HepG2 (cell line): Measurements from ENCODE around the gene MTHFD2L. TPM values are rescaled to one million over a fixed set of nuclear protein-coding genes. Genes with fewer than 3 reads are reported as not detected.

Source experiments
- GABPA ChIP-seq, 2 experiments: IDR thresholded peaks; 2 replicates each; pipeline ENCODE4 v1.6.1; 2011 to 2016; ENCODE audit warnings: low read depth in 2 of 2, low read length in 1 of 2, missing biosample characterization in 1 of 2, missing genetic modification characterization in 1 of 2
- NFE2L1 ChIP-seq: sonication (generic); formaldehyde crosslinking; IDR thresholded peaks from 2 replicates; pipeline ENCODE4 v1.4.0; 2020; ENCODE audit warnings: missing genetic modification reagents, mild to moderate bottlenecking, borderline replicate concordance
- SALL1 ChIP-seq: sonication (generic); formaldehyde crosslinking; IDR thresholded peaks from 2 replicates; pipeline ENCODE4 v1.8.0; 2022; ENCODE audit warnings: mild to moderate bottlenecking, missing genetic modification reagents
- ZNF256 ChIP-seq: sonication (generic); formaldehyde crosslinking; conservative IDR thresholded peaks from 2 replicates; pipeline ENCODE4 v1.4.0; 2020; ENCODE audit warnings: missing genetic modification reagents
- ZNF34 ChIP-seq: sonication (generic); formaldehyde crosslinking; IDR thresholded peaks from 2 replicates; pipeline ENCODE4 v1.4.0; 2020; ENCODE audit warnings: mild to moderate bottlenecking, missing genetic modification reagents, borderline replicate concordance
- ZNF44 ChIP-seq: sonication (generic); formaldehyde crosslinking; IDR thresholded peaks from 2 replicates; pipeline ENCODE4 v1.5.1; 2020; ENCODE audit warnings: mild to moderate bottlenecking, missing genetic modification reagents
- ZNF589 ChIP-seq: sonication (generic); formaldehyde crosslinking; conservative IDR thresholded peaks from 2 replicates; pipeline ENCODE4 v1.8.0; 2022; ENCODE audit warnings: mild to moderate bottlenecking, moderate library complexity, missing genetic modification reagents
- ZNF615 ChIP-seq: sonication (generic); formaldehyde crosslinking; IDR thresholded peaks from 2 replicates; pipeline ENCODE4 v1.5.0; 2020; ENCODE audit warnings: mild to moderate bottlenecking, missing genetic modification reagents, borderline replicate concordance
- ZNF616 ChIP-seq: sonication (generic); formaldehyde crosslinking; IDR thresholded peaks from 2 replicates; pipeline ENCODE4 v1.5.0; 2020; ENCODE audit warnings: low read depth, mild to moderate bottlenecking, missing genetic modification reagents
- polyA plus RNA-seq, 8 experiments: library from polyadenylated mRNA; depleted of rRNA in 3 of 8; stranded (reverse) in 7 of 8; unstranded in 1 of 8; fragments of >200 nt; fragmentation: Illumina TruSeq in 4 of 8; extraction: Trizol in 4 of 8; gene quantifications; 2 replicates each; pipeline versions ENCODE4 v1.2.1 to v1.2.3, GENCODE V29; 2011 to 2016; ENCODE audit warnings: low read depth in 4 of 8, missing spikeins in 1 of 8, mixed read lengths in 1 of 8; ENCODE audit not compliant: insufficient read depth in 1 of 8
- total RNA-seq, 5 experiments: library from RNA; depleted of rRNA; stranded (reverse); fragments of >200 nt; fragmentation: Illumina TruSeq; extraction: Trizol; gene quantifications; 2 replicates each; pipeline ENCODE4 v1.2.3, GENCODE V29; 2016; ENCODE audit warnings: low read depth in 1 of 5
- TF ChIP-seq, protein P1 (sequence below): sonication (generic); formaldehyde crosslinking; IDR thresholded peaks from 2 replicates; pipeline ENCODE4 v1.4.0; 2020; ENCODE audit warnings: missing genetic modification reagents
- TF ChIP-seq, protein P2 (sequence below): sonication (generic); formaldehyde crosslinking; IDR thresholded peaks from 2 replicates; pipeline ENCODE4 v1.4.0; 2020; ENCODE audit warnings: missing genetic modification reagents
- TF ChIP-seq, protein P3 (sequence below): sonication (generic); formaldehyde crosslinking; IDR thresholded peaks from 2 replicates; pipeline ENCODE4 v1.4.0; 2020; ENCODE audit warnings: missing genetic modification reagents

Gene MTHFD2L
- total and polyA plus RNA-seq, 2 of the 13 experiments (the other 11 are each of a cell fraction or from before 2014, with no cell fraction given) = 10.5 to 14.9 TPM

DNA sequence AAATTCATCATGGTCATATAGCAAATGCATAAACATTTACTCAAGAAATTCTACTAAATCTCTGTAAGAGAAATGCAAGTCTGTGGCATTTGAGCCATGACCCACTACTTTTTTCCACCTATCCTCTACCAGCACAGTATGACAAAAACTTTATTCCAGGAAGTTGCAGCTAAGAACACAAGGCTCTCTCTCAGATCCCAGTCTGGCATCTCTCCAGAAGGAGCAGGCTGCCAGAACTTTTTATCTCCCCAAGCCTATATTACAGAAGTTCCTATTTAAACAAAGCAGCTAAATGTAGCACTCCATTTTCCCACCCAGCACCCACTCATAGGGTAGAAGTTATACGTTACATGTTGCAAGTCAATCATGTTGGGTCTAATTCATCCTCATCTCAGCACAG is 101.0 kb downstream of the MTHFD2L start (continued):
- TF ChIP-seq, protein P1, sequence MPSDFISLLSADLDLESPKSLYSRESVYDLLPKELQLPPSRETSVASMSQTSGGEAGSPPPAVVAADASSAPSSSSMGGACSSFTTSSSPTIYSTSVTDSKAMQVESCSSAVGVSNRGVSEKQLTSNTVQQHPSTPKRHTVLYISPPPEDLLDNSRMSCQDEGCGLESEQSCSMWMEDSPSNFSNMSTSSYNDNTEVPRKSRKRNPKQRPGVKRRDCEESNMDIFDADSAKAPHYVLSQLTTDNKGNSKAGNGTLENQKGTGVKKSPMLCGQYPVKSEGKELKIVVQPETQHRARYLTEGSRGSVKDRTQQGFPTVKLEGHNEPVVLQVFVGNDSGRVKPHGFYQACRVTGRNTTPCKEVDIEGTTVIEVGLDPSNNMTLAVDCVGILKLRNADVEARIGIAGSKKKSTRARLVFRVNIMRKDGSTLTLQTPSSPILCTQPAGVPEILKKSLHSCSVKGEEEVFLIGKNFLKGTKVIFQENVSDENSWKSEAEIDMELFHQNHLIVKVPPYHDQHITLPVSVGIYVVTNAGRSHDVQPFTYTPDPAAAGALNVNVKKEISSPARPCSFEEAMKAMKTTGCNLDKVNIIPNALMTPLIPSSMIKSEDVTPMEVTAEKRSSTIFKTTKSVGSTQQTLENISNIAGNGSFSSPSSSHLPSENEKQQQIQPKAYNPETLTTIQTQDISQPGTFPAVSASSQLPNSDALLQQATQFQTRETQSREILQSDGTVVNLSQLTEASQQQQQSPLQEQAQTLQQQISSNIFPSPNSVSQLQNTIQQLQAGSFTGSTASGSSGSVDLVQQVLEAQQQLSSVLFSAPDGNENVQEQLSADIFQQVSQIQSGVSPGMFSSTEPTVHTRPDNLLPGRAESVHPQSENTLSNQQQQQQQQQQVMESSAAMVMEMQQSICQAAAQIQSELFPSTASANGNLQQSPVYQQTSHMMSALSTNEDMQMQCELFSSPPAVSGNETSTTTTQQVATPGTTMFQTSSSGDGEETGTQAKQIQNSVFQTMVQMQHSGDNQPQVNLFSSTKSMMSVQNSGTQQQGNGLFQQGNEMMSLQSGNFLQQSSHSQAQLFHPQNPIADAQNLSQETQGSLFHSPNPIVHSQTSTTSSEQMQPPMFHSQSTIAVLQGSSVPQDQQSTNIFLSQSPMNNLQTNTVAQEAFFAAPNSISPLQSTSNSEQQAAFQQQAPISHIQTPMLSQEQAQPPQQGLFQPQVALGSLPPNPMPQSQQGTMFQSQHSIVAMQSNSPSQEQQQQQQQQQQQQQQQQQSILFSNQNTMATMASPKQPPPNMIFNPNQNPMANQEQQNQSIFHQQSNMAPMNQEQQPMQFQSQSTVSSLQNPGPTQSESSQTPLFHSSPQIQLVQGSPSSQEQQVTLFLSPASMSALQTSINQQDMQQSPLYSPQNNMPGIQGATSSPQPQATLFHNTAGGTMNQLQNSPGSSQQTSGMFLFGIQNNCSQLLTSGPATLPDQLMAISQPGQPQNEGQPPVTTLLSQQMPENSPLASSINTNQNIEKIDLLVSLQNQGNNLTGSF (CRISPR knock-in tag) = no peak
- TF ChIP-seq, protein P2, sequence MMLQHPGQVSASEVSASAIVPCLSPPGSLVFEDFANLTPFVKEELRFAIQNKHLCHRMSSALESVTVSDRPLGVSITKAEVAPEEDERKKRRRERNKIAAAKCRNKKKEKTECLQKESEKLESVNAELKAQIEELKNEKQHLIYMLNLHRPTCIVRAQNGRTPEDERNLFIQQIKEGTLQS (CRISPR knock-in tag) = no peak
- TF ChIP-seq ZNF589 (CRISPR knock-in tag) (no peak), ZNF44 (no peak), ZNF616 (CRISPR knock-in tag) (no peak), ZNF34 (no peak), NFE2L1 (CRISPR knock-in tag) (no peak), ZNF256 (CRISPR knock-in tag) (no peak), SALL1 (CRISPR knock-in tag) (no peak), ZNF615 (no peak), GABPA (IDR thresholded peaks at IDR 0.05; ENCODE audit: low read depth, low read length) (no peak), GABPA (CRISPR knock-in tag; IDR thresholded peaks at IDR 0.05; ENCODE audit: low read depth) (no peak)
- TF ChIP-seq, protein P3, sequence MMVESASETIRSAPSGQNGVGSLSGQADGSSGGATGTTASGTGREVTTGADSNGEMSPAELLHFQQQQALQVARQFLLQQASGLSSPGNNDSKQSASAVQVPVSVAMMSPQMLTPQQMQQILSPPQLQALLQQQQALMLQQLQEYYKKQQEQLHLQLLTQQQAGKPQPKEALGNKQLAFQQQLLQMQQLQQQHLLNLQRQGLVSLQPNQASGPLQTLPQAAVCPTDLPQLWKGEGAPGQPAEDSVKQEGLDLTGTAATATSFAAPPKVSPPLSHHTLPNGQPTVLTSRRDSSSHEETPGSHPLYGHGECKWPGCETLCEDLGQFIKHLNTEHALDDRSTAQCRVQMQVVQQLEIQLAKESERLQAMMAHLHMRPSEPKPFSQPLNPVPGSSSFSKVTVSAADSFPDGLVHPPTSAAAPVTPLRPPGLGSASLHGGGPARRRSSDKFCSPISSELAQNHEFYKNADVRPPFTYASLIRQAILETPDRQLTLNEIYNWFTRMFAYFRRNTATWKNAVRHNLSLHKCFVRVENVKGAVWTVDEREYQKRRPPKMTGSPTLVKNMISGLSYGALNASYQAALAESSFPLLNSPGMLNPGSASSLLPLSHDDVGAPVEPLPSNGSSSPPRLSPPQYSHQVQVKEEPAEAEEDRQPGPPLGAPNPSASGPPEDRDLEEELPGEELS (CRISPR knock-in tag) = no peak
